ENCODE results near the gene DNAL1. TPM values are rescaled to one million over a fixed set of nuclear protein-coding genes. Genes with fewer than 3 reads are reported as not detected.
"Not testable (repeated sequence)": the region's sequence is repeated elsewhere in the genome, so short reads cannot be mapped to it uniquely, and the experiment has no call there.

Gene DNAL1, protein sequence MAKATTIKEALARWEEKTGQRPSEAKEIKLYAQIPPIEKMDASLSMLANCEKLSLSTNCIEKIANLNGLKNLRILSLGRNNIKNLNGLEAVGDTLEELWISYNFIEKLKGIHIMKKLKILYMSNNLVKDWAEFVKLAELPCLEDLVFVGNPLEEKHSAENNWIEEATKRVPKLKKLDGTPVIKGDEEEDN
- 1.6 TPM for total RNA-seq

DNA sequence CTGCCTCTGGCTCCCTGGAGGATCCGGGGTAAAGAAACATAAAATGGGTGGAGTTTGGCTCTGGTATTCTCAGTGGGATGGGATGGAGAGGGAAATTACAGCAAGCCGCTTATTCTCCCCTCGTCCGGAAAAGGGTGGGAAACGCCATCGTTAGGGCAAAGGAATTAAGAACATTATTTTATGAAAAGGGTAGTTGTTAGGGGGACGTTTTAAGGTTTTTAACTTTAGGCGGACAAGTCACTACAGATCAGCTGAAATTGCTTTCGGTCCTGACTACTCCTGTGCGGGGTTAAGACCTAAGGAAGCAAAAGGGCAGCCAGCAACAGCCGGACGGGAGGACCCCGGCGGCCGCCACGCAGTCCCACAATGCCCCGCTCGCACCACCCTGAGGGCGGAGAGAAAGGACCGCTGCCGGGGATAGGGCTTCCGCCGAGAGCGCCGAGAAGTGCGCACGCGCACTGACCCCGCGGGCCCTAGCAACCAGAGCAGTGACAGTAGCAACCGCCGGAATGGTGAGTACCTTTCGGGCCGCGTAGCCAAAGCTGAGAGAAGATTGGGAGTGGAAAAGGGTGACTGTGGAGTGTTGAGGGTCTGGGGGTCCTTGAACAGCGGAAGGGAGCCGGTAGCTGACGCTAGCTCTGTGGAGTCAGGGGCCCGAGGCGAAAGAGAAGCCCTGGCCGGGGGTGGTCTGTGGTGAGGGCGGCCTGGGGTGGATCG lies at the start of gene DNAL1:
DNAL1 (plus strand) TSS at position 456 of the 717 bp plus-strand sequence; CDS start at position 510, 54 bp downstream.
- ATAC-seq, result peak; percentile 98
- DNase-seq (ENCODE audit: low spot score), result peak; percentile 96

DNA sequence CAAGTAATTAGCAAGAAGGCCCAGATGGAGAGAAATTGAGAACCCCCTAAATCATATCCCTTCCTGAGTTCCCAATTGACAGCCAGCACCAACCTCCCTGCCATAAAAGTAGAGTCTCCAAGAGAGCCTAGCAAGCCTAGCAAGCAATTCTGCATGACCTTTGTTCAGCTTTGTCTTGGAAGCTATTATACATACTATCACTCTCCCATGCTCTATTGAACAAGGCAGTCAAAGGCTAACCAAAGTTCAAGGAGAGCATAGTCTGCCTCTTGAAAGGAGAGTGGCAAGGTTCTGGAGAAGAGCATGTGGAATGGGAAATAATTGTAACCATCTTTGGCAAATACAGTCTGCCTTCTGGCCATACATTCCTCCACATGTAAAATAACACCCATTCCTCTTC lies 45.3 kb upstream of the DNAL1 start:
- DNase-seq (ENCODE audit: low spot score), result no peak
- ATAC-seq, result peak; percentile 34

DNA sequence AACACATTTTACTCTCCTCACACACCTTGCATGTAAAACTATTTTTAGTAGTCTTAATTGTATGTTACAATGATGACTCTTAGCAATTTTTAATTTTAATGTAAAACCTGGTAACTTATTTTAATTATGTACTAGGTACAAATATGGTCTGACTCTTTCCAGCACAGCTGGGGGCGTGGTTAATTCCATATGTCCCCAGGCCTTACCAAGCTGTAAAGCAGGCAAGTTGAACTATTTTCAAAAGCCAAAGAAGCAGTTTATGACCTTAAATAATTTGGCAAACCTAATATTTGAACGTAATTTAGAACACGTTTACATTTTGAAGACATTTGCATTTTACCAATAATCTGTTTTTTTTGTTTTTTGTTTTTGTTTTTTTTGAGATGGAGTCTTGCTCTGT lies 41.8 kb upstream of the DNAL1 start:
- no peak for DNase-seq (ENCODE audit: low spot score)
- no peak for ATAC-seq

DNA sequence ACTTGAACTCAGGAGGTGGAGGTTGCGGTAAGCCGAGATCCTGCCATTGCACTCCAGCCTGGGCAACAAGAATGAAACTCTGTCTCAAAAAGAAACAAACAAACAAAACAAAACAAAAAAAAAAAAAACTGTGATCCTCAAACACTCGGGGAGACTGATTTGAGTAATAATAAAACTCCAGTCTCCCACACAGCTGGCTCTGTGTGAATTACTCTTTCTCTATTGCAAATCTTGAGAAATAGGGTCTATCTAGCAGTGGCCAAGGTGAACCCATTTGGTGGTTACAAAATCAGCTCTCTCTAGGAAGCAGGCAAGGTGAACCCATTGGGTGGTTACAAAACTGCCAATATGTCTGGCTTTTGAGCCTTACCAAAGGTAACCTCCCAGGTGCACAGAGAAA lies 38.5 kb upstream of the DNAL1 start:
- DNase-seq (ENCODE audit: low spot score) (no peak), ATAC-seq (no peak)

DNA sequence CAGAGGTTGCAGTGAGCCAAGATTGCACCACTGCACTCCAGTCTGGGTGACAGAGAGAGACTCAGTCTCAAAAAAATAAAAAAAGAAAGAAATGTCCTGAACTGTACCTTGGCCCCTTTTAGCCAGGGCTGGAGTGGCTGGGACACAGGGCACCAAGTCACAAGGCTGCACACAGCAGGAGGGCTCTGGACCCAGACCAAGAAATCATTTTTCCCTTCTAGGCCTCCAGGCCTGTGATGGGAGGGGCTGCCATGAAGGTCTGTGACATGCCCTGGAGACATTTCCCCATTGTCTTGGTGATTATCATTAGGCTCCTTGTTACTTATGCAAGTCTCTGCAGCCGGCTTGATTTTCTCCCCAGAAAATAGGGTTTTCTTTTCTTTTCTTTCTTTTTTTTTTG lies 37.5 kb upstream of the DNAL1 start:
- DNase-seq (ENCODE audit: low spot score) (no peak), ATAC-seq (no peak)

DNA sequence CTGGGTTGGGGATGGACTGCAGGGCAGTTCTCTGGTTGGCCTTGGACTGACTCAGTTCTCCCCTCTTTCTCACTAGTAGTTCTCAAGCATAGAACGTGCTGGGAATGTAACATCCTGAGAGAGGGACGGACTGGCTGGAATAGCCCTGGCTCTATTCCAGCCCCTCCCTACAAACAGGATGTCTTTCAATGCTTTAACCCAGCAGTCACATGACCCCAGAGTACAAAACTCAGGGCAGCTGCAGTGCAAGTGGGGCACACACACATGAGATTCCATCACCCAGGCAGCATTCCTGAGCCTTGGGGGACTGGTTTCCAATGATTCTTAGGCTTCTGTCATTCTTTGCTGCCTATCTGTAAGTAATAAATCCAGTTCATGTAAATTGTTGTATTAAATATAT lies 34.1 kb upstream of the DNAL1 start:
- ATAC-seq (peak; percentile 42), DNase-seq (ENCODE audit: low spot score) (peak; percentile 80)

DNA sequence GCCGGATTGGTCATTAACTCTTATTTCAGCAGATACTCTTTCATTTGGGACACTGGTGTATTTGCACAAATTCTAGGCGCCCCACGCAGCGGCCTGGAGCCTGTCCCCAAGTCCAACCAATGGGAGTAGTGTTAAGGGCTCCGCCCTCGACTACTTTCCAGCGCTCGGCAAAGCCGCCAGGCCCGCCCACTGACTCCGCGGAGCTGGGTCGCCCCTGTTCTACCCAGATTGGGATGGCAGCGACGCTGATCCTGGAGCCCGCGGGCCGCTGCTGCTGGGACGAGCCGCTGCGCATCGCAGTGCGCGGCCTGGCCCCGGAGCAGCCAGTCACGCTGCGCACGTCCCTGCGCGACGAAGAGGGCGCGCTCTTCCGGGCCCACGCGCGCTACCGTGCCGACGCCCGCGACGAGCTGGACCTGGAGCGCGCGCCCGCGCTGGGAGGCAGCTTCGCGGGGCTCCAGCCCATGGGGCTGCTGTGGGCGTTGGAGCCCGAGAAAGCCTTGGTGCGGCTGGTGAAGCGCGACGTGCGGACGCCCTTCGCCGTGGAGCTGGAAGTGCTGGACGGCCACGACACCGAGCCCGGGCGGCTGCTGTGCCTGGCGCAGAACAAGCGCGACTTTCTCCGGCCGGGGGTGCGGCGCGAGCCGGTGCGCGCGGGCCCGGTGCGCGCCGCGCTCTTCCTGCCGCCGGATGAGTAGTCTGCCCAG lies 32.3 kb upstream of the DNAL1 start, which contains the start of gene ACOT6:
ACOT6 (plus strand) TSS at position 179 of the 707 bp plus-strand sequence; CDS start at position 234, 55 bp downstream.
- peak; percentile 90 for ATAC-seq
- DNase-seq (ENCODE audit: low spot score), result peak; percentile 96

DNA sequence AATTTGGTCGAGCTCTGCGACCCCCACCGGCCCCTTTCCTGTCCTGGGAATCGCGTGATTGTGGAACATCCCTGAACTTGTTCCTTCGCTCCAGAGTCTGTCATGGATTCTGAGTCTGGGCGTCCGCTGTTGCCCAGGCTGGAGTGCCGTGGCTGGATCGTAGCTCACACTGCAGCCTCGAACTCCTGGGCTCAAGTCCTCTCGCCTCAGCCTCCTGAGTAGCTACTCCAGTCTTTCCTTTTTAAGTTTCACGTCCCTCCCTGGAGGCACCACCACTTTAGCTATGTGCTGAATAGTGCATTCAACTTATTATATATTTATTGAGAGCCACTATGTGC lies 31.8 kb upstream of the DNAL1 start:
- DNase-seq (ENCODE audit: low spot score) (no peak), ATAC-seq (peak; percentile 33)

DNA sequence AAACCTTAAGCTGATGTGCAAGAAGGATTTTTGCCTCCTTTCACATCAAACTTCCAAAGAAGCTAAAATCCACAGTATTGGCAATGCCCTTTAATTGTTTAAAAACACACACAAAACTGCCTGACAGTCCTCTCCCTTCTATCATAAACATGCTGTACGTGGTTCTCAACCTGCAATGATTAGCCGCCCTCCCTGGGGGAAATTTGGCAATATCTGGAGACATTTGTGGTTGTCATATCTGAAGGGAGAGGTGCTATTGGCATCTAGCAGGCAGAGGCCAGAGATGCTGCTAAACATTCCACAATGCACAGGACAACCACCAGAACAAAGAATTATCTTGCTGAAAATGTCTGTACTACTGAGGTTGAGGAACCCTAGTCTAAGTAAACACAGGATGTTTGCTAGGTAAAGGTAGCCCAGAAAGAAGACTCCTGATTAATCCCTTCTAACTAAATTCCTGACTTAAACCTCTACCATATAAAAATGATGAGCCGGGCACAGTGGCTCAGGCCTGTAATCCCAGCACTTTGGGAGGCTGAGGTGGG lies 31.3 kb upstream of the DNAL1 start:
- ATAC-seq, result no peak
- no peak for DNase-seq (ENCODE audit: low spot score)

DNA sequence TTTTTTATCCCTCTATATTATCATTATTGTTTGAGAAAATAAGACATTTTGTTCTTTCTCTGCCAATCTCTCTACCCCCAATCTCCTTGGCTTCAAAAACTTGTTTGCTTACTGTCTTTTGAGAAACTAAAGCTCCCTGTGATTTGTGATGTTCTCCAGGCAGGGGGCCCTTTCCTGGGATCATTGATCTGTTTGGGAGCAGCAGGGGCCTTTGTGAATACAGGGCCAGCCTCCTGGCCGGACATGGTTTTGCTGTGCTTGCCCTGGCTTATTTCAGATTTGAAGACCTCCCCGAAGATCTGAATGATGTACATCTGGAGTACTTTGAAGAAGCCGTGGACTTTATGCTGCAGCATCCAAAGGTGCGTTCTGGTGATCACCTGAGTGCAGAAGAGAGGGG lies 28.0 kb upstream of the DNAL1 start:
- no peak for ATAC-seq
- no peak for DNase-seq (ENCODE audit: low spot score)

DNA sequence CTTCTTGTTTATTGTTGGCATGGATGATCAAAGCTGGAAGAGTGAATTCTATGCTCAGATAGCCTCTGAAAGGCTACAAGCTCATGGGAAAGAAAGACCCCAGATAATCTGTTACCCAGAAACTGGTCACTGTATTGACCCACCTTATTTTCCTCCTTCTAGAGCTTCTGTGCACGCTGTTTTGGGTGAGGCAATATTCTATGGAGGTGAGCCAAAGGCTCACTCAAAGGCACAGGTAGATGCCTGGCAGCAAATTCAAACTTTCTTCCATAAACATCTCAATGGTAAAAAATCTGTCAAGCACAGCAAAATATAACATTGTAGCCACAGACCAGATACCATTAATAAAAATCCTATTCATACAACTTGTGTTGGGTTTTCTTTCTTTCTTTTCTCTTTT lies 25.3 kb upstream of the DNAL1 start:
- peak; percentile 78 for ATAC-seq
- DNase-seq (ENCODE audit: low spot score), result no peak

DNA sequence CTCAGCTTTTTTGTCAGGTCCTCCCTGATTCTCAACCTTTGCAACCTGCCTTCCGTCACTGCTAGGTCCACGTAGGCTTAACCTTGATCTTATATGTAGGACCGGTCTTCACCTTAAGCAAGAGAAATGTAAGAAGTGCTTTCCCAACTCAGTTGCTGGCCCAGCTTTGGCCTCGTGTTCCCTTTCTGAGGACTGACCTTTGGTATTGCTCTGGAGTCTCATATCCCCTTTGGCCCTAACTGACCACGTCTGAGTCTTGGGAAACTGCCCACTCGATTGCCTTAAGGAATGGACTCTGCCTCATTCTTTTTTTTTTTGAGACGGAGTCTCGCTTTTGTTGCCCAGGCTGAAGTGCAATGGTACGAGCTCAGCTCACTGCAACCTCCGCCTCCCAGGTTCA lies 24.5 kb upstream of the DNAL1 start:
- peak; percentile 79 for ATAC-seq
- DNase-seq (ENCODE audit: low spot score), result no peak

DNA sequence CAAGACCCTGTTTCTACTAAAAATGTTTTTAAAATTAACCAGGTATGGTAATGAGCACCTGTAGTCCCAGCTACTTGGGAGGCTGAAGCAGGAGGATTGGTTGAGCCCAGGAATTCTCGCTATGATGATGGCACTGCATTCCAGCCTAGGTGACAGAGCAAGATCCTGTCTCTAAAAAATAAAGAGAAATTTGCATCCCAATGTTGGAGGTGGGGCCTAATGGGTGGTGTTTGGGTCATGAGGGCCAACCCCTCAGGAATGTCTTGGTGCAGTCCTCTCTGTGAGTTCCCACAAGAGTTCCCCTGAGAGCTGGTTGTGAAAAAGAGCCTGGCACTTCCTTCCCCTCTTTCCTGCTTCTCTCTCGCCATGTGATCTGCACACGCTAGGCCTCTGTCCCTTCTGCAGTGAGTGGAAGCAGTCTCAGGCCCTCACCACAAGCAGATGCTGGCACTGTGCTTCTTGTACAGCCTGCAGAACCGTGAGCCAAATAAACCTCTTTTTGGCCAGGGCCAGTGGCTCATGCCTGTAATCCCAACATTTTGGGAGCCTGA lies 21.2 kb upstream of the DNAL1 start:
- ATAC-seq, result no peak
- no peak for DNase-seq (ENCODE audit: low spot score)

DNA sequence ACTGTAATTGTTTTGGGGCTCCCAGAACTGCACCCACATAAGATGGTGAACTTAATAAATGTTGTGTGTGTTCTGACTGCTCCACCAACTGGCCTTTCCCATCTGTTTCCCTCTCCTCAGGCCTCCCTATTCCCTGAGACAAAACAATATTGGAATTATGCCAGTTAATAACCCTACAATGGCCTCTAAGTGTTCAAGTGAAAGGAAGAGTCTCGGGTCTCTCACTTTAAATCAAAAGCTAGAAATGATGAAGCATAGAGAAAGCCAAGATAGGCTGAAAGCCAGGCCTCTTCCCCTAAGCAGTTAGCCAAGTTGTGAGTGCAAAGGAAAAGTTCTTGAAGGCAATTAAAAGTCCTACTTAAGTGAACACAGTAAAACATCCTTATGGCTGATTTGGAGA lies 19.1 kb upstream of the DNAL1 start:
- DNase-seq (ENCODE audit: low spot score), result no peak
- no peak for ATAC-seq

DNA sequence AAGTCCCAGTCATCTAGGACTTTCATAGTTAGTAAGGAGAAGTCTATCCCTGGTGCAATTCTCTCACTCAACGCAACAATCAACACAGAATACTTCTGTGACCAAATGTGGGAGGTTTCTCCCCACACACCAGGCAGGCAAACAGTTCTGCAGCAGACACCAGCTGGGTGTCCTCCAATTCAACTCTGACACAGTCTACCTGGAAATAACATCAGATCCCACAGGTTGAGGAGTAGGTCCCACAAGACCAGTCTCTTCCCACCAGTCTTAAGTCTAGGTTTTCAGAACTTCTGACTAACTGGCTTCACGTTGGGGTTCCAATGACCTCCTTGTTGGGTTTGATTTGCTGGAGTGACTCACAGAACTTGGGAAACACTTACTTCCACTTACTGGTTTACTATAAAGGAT lies 17.6 kb upstream of the DNAL1 start:
- ATAC-seq, result peak; percentile 41
- DNase-seq (ENCODE audit: low spot score), result no peak

DNA sequence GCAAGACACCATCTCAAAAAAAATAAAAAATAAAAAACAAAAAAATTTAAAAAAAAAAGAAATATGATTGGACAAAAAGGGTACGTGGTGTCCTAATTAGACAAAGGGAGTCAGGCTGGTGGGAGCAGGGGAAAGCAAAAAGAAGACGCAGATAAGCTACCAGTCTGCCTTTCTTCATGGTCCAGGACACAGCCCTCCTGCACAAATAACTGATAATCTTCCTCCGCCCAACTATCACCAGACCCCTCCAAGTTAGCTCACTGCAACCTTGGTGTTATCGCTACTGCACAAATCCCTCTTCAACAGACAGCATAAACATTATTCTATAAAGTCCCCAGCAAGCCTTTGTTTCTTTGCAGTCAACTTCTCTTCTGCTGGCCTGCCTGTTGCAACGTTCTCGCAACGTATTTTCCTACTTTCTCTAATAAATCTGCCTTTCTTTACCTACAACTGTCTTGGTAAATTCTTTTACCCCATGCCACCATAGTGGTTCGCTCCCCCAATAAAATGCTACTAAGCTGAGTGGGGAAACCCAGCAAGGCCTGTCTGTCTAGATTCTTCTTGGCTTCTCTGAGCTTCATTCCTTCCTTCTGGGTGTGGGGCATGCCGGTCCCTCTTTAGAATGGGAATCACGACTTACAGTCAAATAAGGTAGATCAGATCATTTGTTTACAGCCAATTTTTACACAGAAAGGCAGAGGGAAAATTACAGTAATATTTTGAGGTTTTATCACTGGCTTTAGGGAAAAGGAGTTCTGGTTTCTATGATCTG lies 14.6 kb upstream of the DNAL1 start:
- no peak for DNase-seq (ENCODE audit: low spot score)
- ATAC-seq, result no peak

DNA sequence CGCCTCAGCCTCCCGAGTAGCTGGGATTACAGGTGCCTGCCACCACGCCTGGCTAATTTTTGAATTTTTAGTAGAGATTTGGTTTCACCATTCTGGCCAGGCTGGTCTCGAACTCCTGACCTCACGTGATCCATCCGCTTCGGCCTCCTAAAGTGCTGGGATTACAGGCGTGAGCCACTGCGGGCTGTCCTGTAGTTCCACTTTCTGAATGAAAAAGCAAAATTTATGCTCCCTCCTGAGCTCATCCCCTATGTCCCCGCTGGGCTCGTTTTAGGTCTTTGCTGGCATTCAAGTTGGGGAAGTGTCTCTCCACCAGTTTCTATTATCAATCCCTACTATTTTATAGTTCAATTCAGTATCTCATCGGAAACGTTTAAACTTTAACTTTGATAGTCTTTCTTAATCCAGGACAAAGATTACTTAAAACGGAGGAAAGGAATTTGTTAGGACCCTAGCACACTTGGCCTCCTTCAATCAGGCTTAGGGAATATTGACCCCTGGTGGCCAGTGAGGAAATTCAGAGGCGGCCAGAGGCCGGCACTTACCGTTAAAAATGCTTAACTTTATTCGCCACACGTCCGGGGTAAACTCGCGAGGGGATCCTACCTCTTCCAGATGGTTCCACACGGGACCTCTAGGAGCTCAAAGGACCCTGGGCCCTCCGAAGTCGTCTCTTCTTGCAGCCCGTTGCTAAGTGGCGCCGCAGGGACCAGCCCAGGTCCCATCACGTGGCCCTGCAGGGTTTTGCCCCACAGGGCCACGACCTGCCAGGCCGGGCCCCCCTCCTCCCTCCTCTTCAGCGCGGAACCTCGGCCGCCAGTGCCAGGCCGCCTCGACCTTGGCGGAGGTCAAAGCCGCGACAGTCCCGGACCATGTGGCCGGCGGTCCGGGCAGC lies 11.4 kb upstream of the DNAL1 start:
- DNase-seq (ENCODE audit: low spot score), result peak; percentile 86
- peak; percentile 88 for ATAC-seq

DNA sequence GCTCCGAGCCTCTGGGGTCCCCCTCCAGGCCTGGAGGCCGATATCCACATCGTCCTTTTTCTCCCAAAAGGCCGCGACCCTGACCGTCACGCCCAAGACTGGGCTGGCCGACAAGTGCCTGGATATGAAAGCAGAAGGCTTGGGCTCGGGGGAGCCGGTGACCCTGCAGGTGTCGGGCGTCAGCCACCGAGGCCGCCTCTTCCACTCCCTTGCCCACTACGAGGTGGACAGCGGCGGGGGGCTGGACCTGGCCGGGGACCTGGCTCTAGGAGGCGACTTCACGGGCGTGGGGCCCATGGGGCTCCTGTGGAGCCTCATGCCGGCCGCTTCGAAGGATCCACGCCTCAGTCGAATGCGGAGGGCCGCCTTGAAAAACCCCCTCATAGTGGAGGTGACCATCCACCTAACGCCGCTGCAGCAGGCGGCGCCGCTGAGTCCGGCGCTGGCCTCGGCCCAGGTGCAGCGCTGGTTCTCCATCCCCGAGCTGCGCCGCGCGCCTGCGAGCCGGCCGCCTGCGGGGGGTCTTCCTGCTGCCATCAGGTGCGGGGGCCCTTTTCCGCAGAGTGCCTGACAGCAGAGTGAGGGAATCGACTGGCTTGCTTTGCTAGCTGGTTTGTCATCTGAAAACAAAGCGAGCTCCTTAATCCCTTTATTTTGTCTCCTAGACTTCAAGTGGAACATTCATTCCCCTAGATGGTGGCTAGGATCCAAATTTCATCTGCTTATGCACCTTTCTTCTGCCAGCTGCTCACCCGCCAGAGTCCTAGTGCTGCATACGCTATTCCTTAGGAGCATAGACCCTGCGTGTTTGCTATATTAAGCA lies 10.6 kb upstream of the DNAL1 start:
- ATAC-seq (peak; percentile 75), DNase-seq (ENCODE audit: low spot score) (peak; percentile 63)

DNA sequence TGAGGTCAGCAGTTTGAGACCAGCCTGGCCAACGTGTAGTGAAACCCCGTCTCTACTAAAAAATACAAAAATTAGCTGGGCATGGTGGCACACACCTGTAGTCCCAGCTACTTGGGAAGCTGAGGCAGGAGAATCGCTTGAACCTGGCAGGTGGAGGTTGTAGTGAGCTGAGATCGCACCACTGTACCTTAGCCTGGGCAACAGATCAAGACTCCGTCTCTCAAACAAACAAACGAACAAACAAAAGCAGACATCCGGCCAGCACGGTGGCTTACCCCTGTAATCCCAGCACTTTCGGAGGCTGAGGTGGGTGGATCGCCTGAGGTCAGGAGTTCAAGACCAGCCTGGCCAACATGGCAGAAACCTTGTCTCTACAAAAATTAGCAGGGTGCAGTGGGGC lies 8.4 kb upstream of the DNAL1 start:
- not testable (repeated sequence) for DNase-seq (ENCODE audit: low spot score); ATAC-seq
